Fibroblast of skin of back (primary cell): ENCODE data around the gene KAT5.
"Not testable (repeated sequence)": the region's sequence is repeated elsewhere in the genome, so short reads cannot be mapped to it uniquely, and the experiment has no call there.

Source experiments
- DNase-seq: peaks from one replicate; pipeline ENCODE4 v3.0.0-alpha.2; 2013

KAT5 gene

GRCh38 chr11:65744699-65745042, 32.6 kb downstream of the KAT5 start:
- no peak for DNase-seq

- no peak for DNase-seq
Measured at GRCh38 chr11:65745049-65745448, 33.0 kb downstream of the KAT5 start.

DNA sequence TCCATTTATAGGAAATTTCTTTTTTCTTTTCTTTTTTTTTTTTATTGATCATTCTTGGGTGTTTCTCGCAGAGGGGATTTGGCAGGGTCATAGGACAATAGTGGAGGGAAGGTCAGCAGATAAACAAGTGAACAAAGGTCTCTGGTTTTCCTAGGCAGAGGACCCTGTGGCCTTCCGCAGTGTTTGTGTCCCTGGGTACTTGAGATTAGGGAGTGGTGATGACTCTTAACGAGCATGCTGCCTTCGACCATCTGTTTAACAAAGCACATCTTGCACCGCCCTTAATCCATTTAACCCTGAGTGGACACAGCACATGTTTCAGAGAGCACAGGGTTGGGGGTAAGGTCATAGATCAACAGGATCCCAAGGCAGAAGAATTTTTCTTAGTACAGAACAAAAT, 50.1 kb downstream of the KAT5 start:
- DNase-seq, result not testable (repeated sequence)

DNA sequence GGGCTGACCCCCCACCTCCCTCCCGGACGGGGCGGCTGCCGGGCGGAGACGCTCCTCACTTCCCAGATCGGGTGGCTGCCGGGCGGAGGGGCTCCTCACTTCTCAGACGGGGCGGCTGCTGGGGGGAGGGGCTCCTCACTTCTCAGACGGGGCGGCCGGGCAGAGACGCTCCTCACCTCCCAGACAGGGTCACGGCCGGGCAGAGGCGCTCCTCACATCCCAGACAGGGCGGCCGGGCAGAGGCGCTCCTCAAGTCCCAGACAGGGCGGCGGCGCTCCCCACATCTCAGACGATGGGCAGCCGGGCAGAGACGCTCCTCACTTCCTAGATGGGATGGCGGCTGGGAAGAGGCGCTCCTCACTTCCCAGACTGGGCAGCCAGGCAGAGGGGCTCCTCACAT, 50.8 kb downstream of the KAT5 start:
- DNase-seq, result not testable (repeated sequence)

GRCh38 chr11:65764434-65764833, 52.4 kb downstream of the KAT5 start:
- no peak for DNase-seq

GRCh38 chr11:65766535-65766934, 54.5 kb downstream of the KAT5 start:
- peak; percentile 56 for DNase-seq

DNA sequence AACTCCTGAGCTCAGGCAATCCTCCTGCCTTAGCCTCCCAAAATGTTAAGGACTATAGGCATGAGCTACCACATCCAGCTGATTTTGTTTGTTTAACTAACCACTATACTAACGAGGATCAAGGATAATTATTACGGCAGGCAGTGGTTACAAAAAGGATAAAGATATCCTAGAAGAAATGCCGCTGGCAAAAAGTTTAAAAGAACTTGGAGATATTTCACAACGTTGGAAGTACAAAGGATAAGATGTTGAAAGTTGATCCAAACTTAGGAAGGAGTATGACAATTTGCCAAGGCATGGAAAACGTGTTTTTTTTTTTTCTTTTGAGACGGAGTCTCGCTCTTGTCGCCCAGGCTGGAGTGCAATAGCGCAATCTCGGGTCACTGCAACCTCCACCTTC, 55.4 kb downstream of the KAT5 start:
- DNase-seq, result no peak

GRCh38 chr11:65767806-65768205, 55.8 kb downstream of the KAT5 start:
- DNase-seq, result not testable (repeated sequence)
